IgD-negative memory B cell (primary cell): ENCODE measurements around the gene JOSD2. TPM values are rescaled to one million over a fixed set of nuclear protein-coding genes. Genes with fewer than 3 reads are reported as not detected.

ENCODE experiments used
- polyA plus RNA-seq: library from polyadenylated mRNA; unstranded; fragments of 300-500 nt; fragmentation: Illumina TruSeq; gene quantifications from one replicate; pipeline ENCODE4 v1.2.3, GENCODE V29; 2021

Gene JOSD2
- polyA plus RNA-seq, 1 donor from 2014 or later, result 15.0 TPM

Other genes starting within 250 kb of the JOSD2 start
- gene KCNC3, start 181.8 kb downstream of the JOSD2 start, polyA plus RNA-seq, result not detected
- gene NAPSA, start 145.6 kb downstream of the JOSD2 start, polyA plus RNA-seq, result 4.2 TPM
- gene NR1H2, start 134.7 kb downstream of the JOSD2 start, polyA plus RNA-seq, result 130 TPM
- gene POLD1, start 126.8 kb downstream of the JOSD2 start, polyA plus RNA-seq, result 32.8 TPM
- 403 TPM for gene SPIB, start 92.3 kb downstream of the JOSD2 start, polyA plus RNA-seq
- gene MYBPC2, start 78.3 kb downstream of the JOSD2 start, polyA plus RNA-seq, result 1.3 TPM
- gene EMC10, start 34.7 kb downstream of the JOSD2 start, polyA plus RNA-seq, result 8.7 TPM
- 0.53 TPM for gene GARIN5A, start 34.3 kb downstream of the JOSD2 start, polyA plus RNA-seq
- gene ASPDH, start 2.7 kb upstream of the JOSD2 start, polyA plus RNA-seq, result not detected
- not detected for gene LRRC4B, start 57.2 kb upstream of the JOSD2 start, polyA plus RNA-seq
- not detected for gene SYT3, start 128.7 kb upstream of the JOSD2 start, polyA plus RNA-seq
- 1.3 TPM for gene C19orf81, start 138.3 kb upstream of the JOSD2 start, polyA plus RNA-seq
- not detected for gene SHANK1, start 208.6 kb upstream of the JOSD2 start, polyA plus RNA-seq
- 0.61 TPM for gene CLEC11A, start 212.2 kb upstream of the JOSD2 start, polyA plus RNA-seq